K562 (cell line): Measurements from ENCODE around the gene EPHA2. TPM values are rescaled to one million over a fixed set of nuclear protein-coding genes. Genes with fewer than 3 reads are reported as not detected.

Experiments used
- MGA ChIP-seq: fragments of 450-650 bp; IDR thresholded peaks from 2 replicates; pipeline ENCODE4 v1.6.1; 2016; ENCODE audit warnings: mild to moderate bottlenecking, moderate library complexity
- PBX2 ChIP-seq, 2 experiments: IDR thresholded peaks in 1 of 2; conservative IDR thresholded peaks in 1 of 2; 2 replicates each; pipeline ENCODE4 v1.6.1; 2016; ENCODE audit warnings: low read depth in 2 of 2, mild to moderate bottlenecking in 1 of 2, missing compliant biosample characterization in 1 of 2, missing genetic modification characterization in 1 of 2, moderate library complexity in 1 of 2
- polyA plus RNA-seq, 8 experiments: library from polyadenylated mRNA; depleted of rRNA in 4 of 8; stranded (reverse) in 5 of 8; unstranded in 3 of 8; fragments of >200 nt; fragmentation: Nextera tagmentation in 2 of 8; fragmentation: Illumina TruSeq in 1 of 8; extraction: Ambion mirVana in 2 of 8; extraction: Trizol in 1 of 8; gene quantifications; 2 replicates each; pipeline versions ENCODE4 v1.2.1 to v1.2.3, GENCODE V29; 2011 to 2014; ENCODE audit warnings: inconsistent platforms in 1 of 8, missing spikeins in 1 of 8
- total RNA-seq, 7 experiments: library from RNA; depleted of rRNA in 6 of 7; stranded (reverse); fragments of >200 nt in 6 of 7; fragmentation: Illumina TruSeq in 2 of 7; extraction: Trizol in 2 of 7; gene quantifications; 2 replicates each; pipeline versions ENCODE4 v1.2.1 to v1.2.3, GENCODE V29; 2011 to 2021; ENCODE audit warnings: low replicate concordance in 1 of 7

The EPHA2 gene
- total and polyA plus RNA-seq, 9 of the 15 experiments (the other 6 are each of a cell fraction or from before 2014, with no cell fraction given): 0.04 to 0.40 (median 0.07) TPM; not detected in 4

DNA sequence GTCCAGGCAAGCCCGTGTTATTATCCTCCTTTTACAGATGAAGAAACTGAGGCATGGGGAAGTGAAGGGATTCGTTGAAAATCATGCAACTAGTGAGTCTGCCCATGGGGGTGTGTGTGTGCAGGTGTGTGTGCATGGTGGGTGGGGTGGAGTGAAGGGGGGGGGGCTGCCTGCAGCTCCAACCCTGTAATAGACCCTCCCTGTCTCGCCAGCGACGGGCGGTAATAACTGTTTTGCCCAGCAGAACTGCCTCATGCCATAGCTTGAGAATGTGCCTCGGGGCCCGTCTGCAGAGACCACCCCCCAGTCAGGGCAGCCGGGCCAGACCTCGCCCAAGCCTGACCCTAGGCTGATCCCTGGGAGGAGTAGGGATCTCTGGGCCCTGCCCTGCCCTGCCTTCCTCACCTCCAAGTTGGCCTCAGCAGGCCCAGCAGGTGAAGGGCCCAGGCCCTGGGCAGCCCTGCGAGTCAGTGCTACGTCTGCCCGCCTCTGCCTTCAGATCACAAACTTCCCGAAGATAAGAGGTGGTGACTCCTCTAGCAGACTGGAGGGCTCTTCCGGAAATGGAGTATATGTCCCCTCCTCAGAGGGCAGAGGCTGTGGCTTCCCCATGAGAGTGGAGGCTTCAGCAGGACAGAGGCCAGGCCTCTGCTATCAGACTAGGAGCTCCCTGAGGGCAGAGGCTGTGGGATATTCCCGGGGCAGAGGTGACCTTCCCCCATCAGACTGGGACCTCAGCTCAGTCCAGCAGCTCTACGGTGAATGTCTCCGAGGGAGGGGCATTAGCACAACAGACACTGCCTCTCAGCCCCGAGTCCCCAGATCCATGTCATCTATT is 15.7 kb upstream of the EPHA2 start (continued):
- TF ChIP-seq PBX2 (CRISPR knock-in tag; IDR thresholded peaks at IDR 0.05; ENCODE audit: low read depth) (no peak), PBX2 (tag; conservative IDR thresholded peaks at IDR 0.05; ENCODE audit: low read depth) (no peak), MGA (no peak)
- TF ChIP-seq, all 486 proteins: peak for 17
